ENCODE data around the gene TCHP.

The TCHP gene

GRCh38 chr12:109932878-109933503, 32.9 kb downstream of the TCHP start:
- H3K36me3 ChIP-seq = peaks cover 99% of the 10 kb centered on the region
- H3K9me3 ChIP-seq = peaks cover 6% of the 10 kb centered on the region
- no peak overlapping the region for H3K27ac ChIP-seq
- no peaks in the 10 kb centered on the region for H3K4me1 ChIP-seq (ENCODE audit: control insufficient read depth in 1 of 2, insufficient read depth in 1 of 2, low read depth in 1 of 2, low read length in 1 of 2)
- no peak for TF ChIP-seq CTCF (IDR thresholded peaks at IDR 0.05)
- H3K27me3 ChIP-seq = no peaks in the 10 kb centered on the region
- H3K4me3 ChIP-seq (ENCODE audit: low read depth in 1 of 2, low read length in 1 of 2) = no peak overlapping the region

DNA sequence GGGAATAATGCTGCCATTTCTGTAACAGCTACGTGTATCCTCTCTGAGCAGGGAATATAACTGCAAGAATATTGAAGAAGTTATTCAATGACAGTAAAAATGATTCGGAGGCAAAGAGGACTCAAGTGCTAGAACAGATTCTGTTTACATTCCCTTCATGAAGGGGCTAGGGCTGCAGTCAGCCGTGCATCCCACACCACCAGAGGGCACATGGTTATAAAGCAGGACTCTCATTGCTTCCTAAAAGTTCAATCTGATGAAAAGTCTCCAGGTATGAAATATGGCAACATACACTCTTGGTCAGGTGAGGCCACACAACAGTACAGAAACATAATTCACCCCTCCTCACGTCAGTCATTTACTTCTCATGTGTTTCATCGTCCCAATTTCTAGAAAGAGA, 34.0 kb downstream of the TCHP start:
- Histone ChIP-seq H3K27me3 (no peaks in the 10 kb centered on the region), H3K27ac (no peak overlapping the region), H3K4me1 (ENCODE audit: control insufficient read depth in 1 of 2, insufficient read depth in 1 of 2, low read depth in 1 of 2, low read length in 1 of 2) (no peaks in the 10 kb centered on the region), H3K4me3 (ENCODE audit: low read depth in 1 of 2, low read length in 1 of 2) (no peak overlapping the region), H3K36me3 (peaks cover 100% of the 10 kb centered on the region), H3K9me3 (peaks cover 6% of the 10 kb centered on the region)
- no peak for TF ChIP-seq CTCF (IDR thresholded peaks at IDR 0.05)

DNA sequence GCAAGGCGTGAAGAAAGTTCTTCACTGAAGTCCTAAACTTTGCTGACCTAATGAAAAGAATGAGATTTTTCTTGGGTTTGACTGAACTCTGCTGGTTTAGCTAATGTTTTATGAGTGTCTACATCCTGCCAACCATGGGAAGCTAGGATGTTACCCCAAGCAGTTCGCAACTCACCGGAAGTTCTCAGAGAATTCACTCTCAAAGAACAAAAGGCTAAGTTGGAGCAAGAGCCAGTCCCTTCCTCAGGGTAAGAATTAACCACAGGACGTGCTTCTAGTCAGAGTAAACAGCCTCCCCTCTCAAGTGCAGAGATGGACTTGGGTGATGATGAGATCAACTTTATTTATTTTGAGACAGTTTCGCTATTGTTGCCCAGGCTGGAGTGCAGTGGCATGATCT, 37.3 kb downstream of the TCHP start:
- H3K9me3 ChIP-seq = peaks cover 6% of the 10 kb centered on the region
- TF ChIP-seq CTCF (IDR thresholded peaks at IDR 0.05) = no peak
- no peaks in the 10 kb centered on the region for H3K27me3 ChIP-seq
- H3K27ac ChIP-seq = no peak overlapping the region
- H3K36me3 ChIP-seq = peaks cover 89% of the 10 kb centered on the region
- H3K4me1 ChIP-seq (ENCODE audit: control insufficient read depth in 1 of 2, insufficient read depth in 1 of 2, low read depth in 1 of 2, low read length in 1 of 2) = no peaks in the 10 kb centered on the region
- no peak overlapping the region for H3K4me3 ChIP-seq (ENCODE audit: low read depth in 1 of 2, low read length in 1 of 2)

GRCh38 chr12:109938947-109939346, 38.9 kb downstream of the TCHP start:
- Histone ChIP-seq H3K27me3 (no peaks in the 10 kb centered on the region), H3K36me3 (peaks cover 89% of the 10 kb centered on the region), H3K27ac (no peak overlapping the region), H3K4me1 (ENCODE audit: control insufficient read depth in 1 of 2, insufficient read depth in 1 of 2, low read depth in 1 of 2, low read length in 1 of 2) (no peaks in the 10 kb centered on the region), H3K4me3 (ENCODE audit: low read depth in 1 of 2, low read length in 1 of 2) (no peak overlapping the region), H3K9me3 (peaks cover 6% of the 10 kb centered on the region)
- TF ChIP-seq CTCF (IDR thresholded peaks at IDR 0.05) = no peak

DNA sequence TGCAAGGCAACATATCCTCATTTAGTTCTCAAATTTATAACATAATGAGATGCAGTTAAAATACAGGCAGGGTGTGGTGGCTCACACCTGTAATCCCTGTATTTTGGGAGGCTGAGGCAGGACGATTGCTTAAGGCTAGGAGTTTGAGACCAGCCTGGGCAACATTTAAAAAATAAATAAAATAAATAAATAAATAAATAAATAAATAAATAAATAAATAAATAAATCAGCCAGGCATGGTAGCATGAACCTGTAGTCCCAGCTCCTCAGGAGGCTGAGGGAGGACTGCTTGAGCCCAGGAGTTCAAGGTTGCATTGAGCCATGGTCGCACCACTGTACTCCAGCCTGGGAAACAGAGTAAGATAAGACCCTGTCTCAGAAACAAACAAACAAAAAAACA, 39.4 kb downstream of the TCHP start:
- Histone ChIP-seq H3K27ac (no peak overlapping the region), H3K36me3 (peaks cover 89% of the 10 kb centered on the region), H3K27me3 (no peaks in the 10 kb centered on the region), H3K4me3 (ENCODE audit: low read depth in 1 of 2, low read length in 1 of 2) (no peak overlapping the region), H3K4me1 (ENCODE audit: control insufficient read depth in 1 of 2, insufficient read depth in 1 of 2, low read depth in 1 of 2, low read length in 1 of 2) (no peaks in the 10 kb centered on the region), H3K9me3 (peaks cover 6% of the 10 kb centered on the region)
- no peak for TF ChIP-seq CTCF (IDR thresholded peaks at IDR 0.05)
